GM18907 (cell line): ENCODE results near the gene IYD.
"Not testable (repeated sequence)": the region's sequence is repeated elsewhere in the genome, so short reads cannot be mapped to it uniquely, and the experiment has no call there.

Source experiments
- ATAC-seq: cut with Tn5 transposase; IDR thresholded peaks from one replicate; pipeline ENCODE4 v1.9.1; 2021; ENCODE audit warnings: mild to moderate bottlenecking, moderate library complexity; ENCODE audit not compliant: unreplicated experiment

Gene IYD

DNA sequence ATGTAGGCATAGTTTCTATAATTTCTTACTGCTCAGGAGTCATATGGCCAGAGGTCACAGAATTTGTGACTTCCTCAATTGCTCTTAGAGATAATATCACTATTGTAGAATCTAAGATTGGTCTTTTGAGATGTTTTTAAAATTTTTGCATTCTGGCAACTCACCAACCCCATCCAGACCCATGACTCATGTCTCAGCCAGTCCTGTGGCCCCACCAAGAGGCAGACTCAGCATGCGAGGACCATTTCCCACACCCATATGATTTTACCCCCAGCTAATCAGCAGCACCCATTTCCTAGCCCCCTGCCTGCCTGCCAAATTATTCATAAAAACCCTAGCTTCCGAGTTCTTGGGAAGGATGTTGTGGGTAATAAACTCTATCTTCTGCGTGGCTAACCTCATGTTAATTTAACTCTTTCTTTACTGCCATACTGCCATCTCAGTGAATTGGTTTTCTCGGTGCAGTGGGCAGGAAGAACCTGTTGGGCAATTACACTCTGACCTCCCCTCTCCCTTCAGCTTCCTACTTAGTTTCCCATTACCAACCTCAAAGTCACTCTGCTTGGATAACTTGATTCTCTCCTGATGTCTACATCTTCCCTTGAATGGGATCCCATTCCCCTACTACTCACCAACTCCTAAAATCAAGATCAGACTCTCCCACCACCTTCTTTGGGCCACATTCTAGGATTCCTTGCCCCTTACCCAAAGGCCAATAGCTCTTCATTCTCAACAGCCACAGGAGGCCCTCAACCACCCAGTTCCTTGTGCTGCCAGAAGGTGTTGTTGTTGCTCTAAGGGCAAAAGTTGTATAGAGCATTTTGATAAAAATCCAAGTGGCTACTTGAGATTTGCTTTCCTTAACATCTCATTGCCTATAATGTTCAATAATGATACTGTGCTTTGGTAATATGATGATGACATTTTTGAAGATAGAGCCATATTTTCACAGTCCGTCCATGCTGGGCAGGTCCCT, 16.2 kb upstream of the IYD start:
- ATAC-seq, result no peak

DNA sequence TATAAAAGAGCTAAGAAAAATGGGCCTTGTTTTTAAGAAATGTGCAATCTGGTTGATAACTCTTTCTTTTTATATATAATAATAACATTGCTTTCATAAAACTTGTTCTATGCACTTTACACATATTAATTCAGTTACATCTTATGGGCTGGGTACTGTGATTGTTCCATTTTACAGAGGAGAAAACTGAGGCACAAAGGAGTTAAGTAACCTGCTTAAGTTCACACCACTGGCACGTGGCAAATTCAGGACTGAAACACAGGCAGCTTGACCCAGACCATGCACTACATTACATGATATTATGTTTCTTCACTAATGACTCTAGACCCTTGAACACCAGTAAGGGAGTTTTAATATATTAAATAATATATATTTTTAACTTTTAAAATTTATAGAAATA, 15.4 kb upstream of the IYD start:
- no peak for ATAC-seq

DNA sequence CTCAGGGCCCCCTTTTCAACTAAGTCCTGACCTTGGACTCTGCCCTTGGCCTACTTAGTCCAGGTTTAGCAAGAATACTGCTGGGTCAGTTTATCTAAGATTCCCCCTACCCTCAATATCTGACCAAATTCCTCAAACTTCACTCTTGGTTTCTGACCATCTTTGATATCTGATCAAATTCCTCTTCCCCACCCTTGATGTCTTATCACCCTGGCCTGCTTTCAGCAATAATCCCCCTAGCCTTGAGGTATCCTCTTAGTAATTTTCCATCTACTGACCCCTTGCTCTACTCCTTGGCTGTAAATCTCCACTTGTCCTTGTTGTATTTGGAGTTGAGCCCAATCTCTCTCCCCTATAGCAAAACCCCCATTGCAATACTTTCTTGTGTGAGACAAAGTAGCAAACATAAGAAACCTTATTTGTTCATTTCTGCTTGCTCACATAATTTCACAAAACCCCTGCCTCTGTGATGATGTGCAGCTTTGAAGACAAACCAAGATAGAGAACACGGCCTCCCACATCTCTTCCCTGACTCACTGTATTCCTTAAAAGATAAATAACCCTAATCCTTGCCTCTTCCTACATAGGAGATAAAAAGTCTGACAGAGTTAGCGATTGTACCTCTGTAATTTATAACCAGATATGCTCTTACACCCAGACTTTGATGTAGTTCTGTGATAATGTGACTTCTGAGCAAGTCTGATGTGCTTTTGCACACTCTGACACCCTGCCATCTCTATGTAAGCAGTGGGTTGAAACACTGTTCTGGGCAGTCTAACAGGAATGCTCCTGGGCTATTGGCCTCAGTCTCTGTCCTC, 13.8 kb upstream of the IYD start:
- no peak for ATAC-seq

DNA sequence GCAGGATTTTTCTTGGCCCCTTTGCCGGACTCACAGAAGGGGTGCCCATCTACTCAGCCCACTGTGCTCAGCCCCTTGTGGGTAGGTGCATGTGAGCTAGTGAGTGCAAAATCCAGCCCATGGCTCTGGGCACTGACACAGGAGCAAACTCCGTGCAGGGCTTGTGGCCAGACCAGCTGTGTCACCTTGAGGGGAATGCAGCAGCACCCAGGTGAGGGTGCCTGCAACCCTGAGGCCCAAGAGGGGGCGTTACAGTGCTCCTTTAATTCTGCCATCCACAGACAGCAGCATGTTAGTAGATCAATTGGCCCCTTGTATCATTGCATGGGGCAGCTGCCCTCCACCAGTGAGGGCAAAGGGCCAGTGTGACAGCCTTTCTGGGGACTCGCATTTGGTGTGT, 12.9 kb upstream of the IYD start:
- no peak for ATAC-seq

DNA sequence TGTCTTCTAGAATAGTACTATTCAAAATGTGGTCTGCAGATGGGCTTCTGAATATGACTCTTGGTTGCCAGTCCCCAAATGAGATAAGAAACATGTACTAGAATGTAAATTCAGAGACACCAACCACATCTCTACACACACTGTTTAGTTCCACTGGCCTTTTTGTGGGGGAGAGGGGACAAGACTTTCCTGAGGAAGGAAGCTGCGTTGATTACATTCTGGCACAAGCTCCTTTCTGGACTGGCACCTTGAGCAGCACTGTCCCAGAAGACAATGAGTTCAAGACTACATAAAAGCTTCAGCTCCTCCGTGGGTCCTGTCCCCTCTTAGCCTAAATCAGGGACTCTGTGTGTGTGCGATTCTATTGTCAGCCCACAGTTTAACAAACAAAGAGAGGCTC, 6.9 kb upstream of the IYD start:
- ATAC-seq, result no peak

DNA sequence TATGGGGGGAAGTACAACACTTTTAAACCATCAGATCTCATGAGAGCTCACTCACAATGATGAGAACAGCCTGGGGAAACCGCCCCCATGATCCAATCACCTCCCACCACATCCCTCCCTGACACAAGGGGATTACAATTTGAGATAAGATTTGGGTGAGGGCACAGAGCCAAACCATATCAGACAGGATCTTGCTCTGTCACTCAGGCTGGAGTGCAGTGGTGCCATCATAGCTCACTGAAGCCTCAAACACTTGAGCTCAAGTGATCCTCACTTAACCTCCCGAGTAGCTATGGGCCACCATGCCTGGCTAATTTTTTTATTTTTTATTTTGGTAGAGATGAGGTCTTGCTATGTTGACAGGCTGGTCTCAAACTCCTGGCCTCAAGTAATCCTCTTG, 5.1 kb upstream of the IYD start:
- no peak for ATAC-seq

GRCh38 chr6:150366118-150366778, 2.6 kb upstream of the IYD start:
- no peak for ATAC-seq

DNA sequence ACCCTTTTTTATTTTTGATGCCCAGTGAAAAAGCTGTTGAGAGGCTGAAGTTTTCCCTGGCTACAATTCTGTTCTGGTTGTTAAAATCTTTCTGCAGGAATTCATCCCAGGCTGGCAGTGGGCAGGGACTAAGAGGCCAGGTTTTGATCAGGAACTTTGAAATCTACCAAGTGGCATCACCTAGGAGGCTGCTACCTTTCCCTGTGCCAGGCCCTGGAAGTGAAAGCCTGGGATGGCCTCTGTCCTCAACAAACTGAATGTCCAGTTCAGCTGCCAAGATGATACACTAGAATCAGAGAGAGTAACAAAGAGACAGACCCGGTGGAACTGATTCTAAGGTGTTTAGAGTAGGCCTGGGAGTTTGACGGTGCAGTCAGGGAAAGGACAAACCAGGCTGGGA, 596 bp downstream of the IYD start:
- ATAC-seq, result no peak

GRCh38 chr6:150370112-150370511, 1.3 kb downstream of the IYD start:
- ATAC-seq, result no peak

DNA sequence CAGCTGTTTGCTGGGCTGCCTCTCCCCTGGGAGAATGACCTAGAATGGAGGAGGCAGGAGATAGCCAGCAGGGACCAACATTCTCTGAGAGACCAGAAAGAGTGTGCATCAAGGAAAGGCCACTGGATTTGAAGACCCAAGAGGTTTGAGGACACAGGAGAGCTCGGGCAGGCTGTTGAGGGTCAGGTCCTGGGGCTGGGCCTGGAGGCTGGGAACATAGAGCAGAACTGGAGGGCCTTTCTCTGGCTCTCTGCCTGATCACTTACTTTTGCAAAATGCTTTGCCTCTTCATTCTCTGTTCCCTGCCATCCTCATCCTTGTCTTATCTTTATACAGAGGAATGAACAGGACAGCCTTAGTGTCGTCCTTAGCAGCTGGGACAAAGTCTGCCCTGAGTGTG, 2.5 kb downstream of the IYD start:
- no peak for ATAC-seq

DNA sequence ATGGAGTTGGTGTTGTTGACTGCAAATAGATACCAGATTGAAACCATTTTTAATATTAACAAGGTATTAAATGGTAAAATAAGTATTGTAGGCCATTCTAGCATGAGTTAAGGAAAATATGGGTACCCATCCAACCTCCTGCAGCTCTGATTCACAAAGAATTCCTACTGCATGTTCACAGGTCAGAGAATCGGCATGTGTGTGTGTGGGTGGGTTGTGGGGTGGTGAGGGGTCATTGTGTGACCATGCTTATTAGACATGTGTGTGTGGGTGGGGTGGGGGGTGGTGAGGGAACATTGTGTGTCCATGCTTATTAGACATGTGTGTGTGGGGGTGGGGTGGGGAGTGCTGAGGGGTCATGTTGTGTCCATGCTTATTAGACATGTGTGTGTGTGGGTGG, 3.2 kb downstream of the IYD start:
- no peak for ATAC-seq

GRCh38 chr6:150373260-150373701, 4.5 kb downstream of the IYD start:
- ATAC-seq, result no peak

GRCh38 chr6:150374346-150374745, 5.5 kb downstream of the IYD start:
- ATAC-seq, result not testable (repeated sequence)

DNA sequence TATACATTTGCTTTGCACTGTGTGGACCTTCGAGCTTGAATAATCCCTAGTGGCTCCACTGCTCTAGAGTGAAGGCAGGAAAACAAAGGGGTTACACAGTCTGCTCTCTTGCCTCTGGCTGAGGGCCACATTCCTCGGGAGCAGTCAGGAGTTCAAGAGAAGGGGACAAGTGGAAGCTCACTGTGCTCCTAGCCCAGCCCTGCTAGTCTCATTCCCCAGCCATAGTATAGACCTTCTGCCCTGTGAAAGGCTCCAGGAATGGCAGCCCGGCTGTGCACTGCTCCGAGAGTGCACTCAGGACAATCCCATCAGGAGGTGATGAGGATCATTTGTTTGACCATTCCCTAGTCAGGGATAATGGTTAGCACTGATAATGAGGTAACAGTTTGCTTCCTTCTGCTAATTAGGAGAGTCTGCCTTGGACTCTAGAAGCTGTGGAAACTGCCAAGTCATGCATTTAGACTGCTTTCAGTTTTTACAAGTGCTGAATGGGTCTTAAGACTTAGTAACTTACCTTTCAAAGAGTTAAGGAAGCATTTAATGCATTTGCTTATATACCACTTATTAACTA, 8.5 kb downstream of the IYD start:
- ATAC-seq, result no peak

DNA sequence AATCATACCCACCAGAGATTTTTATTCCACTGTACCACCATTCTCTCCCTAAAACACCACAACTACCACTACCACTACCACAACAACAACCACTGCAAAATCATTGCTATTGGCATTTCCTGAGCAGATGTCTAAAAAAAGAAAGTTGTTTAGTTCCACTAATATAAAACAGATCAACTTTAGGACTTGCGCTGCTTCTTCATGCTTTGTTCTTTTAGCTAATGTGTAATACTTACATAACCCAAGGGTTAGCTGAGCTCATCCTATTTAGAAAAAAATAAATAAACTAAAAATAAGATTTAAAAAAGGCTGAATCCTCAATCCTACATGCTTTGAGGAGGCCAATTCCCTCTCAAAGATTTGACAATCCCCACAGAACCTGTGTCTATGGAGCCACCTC, 11.4 kb downstream of the IYD start:
- ATAC-seq, result no peak

DNA sequence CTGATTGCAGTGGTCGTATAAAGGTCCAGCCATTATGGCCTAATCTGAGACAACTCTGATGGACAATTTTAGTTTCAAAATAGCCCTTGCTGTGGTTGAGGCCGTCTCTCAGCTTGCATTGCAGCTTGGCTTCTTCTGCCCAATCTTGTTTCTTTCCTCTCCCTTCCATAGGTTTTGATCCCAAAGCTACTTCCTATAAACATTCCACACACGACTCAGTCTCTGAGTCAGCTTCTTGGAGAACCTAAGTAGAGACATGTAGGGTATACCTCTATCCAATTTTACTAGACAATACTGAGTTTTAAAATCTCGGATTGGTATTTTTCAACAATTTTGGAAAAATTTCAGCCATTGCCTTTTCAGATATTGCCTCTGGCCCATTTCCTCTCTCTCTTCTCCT, 13.4 kb downstream of the IYD start:
- ATAC-seq, result no peak

GRCh38 chr6:150391414-150391813, 22.6 kb downstream of the IYD start:
- ATAC-seq, result no peak

DNA sequence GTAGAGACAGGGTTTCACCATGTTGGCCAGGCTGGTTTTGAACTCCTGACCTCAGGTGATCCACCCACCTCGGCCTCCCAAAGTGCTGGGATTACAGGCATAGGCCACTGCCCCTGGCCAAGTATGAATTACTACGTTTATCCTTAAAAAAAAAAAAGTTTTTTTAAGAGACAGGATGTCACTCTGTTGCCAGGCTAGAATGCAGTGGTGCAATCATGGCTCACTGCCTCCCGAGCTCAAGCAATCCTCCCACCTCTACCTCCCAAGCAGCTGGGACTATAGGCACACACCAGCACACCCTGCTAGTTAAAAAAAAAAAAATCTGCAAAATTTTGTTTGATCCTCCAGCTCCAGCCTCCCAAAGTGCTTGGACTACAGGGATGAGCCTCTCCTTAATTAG, 23.1 kb downstream of the IYD start:
- no peak for ATAC-seq

DNA sequence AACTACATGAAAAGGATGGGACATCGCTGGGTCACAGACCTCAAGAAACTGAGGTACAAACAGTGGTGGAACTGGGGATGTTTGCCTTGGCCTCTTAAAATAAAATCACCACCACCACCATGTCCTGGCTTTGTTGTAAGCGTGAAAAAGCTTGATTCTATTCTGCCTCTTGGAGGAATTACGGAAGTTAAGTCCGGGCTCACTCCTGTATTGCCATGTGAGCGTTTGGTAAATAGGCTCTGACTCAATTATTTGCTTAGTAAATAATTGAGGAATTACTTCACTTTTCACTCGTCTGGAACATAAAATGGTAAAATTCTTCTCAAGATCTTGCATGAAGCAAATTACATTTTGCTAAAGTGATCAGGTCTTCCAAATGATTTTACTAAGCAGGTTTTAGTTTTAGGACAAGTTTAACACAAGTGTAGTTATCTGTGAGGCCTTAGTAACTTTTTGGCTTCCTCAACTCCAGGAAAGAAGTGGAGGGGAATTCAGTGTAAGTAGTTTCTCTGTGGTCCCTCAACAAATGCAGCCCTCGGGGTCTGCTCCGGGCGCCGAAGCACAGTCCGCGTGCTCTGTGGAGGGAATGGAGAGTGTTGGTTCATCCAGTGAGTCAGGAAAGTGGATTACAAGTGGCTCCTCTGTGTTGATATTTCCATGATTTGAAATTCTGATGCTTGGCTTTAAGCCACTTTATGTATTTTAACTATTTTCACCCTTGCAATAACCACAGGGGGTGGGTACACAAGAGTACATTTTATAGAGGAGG, 23.8 kb downstream of the IYD start:
- ATAC-seq, result no peak
